DND-41 (cell line): ENCODE data around the gene INTS1.

Experiments
- ATAC-seq: fragments of 200-7000 bp; cut with Tn5 transposase; 3 replicates; pipeline ENCODE4 v1.9.1; 2021; ENCODE audit warnings: low read depth; ENCODE audit not compliant: insufficient read depth
- DNase-seq: peaks from one replicate; pipeline ENCODE4 v3.0.0-alpha.2; 2020
- H2AFZ ChIP-seq: 2 replicates; pipeline ENCODE4 v1.6.0; 2012; ENCODE audit warnings: low read depth, low read length
- H3K27ac ChIP-seq: 2 replicates; pipeline ENCODE4 v1.5.1; 2012; ENCODE audit warnings: low read length, inconsistent platforms
- H3K27me3 ChIP-seq: fragments of 200-600 bp; sonication (generic); 2 replicates; pipeline ENCODE4 v1.6.0; 2012; ENCODE audit warnings: low read length, mild to moderate bottlenecking, inconsistent platforms; ENCODE audit not compliant: insufficient read depth, poor library complexity
- H3K36me3 ChIP-seq: 2 replicates; pipeline ENCODE4 v1.5.1; 2012; ENCODE audit warnings: low read length, inconsistent platforms; ENCODE audit not compliant: insufficient read depth
- H3K4me1 ChIP-seq: 2 replicates; pipeline ENCODE4 v1.5.1; 2012; ENCODE audit warnings: mild to moderate bottlenecking, low read length; ENCODE audit not compliant: insufficient read depth
- H3K4me2 ChIP-seq: 2 replicates; pipeline ENCODE4 v1.6.0; 2012; ENCODE audit warnings: mild to moderate bottlenecking, moderate library complexity, low read length, inconsistent platforms; ENCODE audit not compliant: insufficient read depth
- H3K4me3 ChIP-seq, 2 experiments: fragments of 200-600 bp in 1 of 2; shearing (Covaris generic) in 1 of 2; 2 replicates each; pipeline ENCODE4 v1.5.1; 2012 to 2016; ENCODE audit warnings: inconsistent platforms in 2 of 2, low read length in 2 of 2, mild to moderate bottlenecking in 2 of 2, low read depth in 1 of 2, moderate library complexity in 1 of 2
- H3K79me2 ChIP-seq: 2 replicates; pipeline ENCODE4 v1.6.0; 2012; ENCODE audit warnings: low read length, inconsistent platforms; ENCODE audit not compliant: insufficient read depth
- H3K9ac ChIP-seq: 2 replicates; pipeline ENCODE4 v1.6.0; 2012; ENCODE audit warnings: low read depth, mild to moderate bottlenecking, inconsistent platforms, low read length, moderate library complexity
- H3K9me3 ChIP-seq: 2 replicates; pipeline ENCODE4 v1.5.1; 2012; ENCODE audit warnings: low read length, moderate library complexity, mild to moderate bottlenecking, inconsistent platforms; ENCODE audit not compliant: insufficient read depth, severe bottlenecking
- H4K20me1 ChIP-seq: 2 replicates; pipeline ENCODE4 v1.6.0; 2012; ENCODE audit warnings: low read length; ENCODE audit not compliant: insufficient read depth
- CTCF ChIP-seq: IDR thresholded peaks from 2 replicates; pipeline ENCODE4 v1.5.1; 2012; ENCODE audit warnings: borderline replicate concordance, low read length, moderate library complexity, mild to moderate bottlenecking; ENCODE audit not compliant: poor library complexity, severe bottlenecking; ENCODE audit errors: extremely low read depth
- EZH2 ChIP-seq: IDR thresholded peaks from 3 replicates; pipeline ENCODE4 v1.6.1; 2012; ENCODE audit warnings: borderline replicate concordance, low read depth, mild to moderate bottlenecking, moderate library complexity, low read length, inconsistent platforms; ENCODE audit not compliant: severe bottlenecking

INTS1 gene

GRCh38 chr7:1548944-1549343, 44.8 kb upstream of the INTS1 start:
- Histone ChIP-seq H3K9ac (no peak overlapping the region), H3K4me2 (no peak overlapping the region), H2AFZ (no peak overlapping the region), H3K27me3 (no peaks in the 10 kb centered on the region), H3K4me3 (no peak overlapping the region), H3K27ac (no peak overlapping the region), H3K4me1 (no peaks in the 10 kb centered on the region), H4K20me1 (no peaks in the 10 kb centered on the region; the same call in 1 of the 2 replicates), H3K9me3 (no peaks in the 10 kb centered on the region), H3K36me3 (peaks cover under 1% of the 10 kb centered on the region; the same call in 1 of the 2 replicates), H3K79me2 (no peaks in the 10 kb centered on the region)
- DNase-seq (no peak), ATAC-seq (no peak)
- no peak for TF ChIP-seq CTCF

- Histone ChIP-seq H3K4me1 (no peaks in the 10 kb centered on the region), H4K20me1 (no peaks in the 10 kb centered on the region; the same call in 1 of the 2 replicates), H2AFZ (no peak overlapping the region), H3K27me3 (no peaks in the 10 kb centered on the region), H3K36me3 (peaks cover 4% of the 10 kb centered on the region; the same call in 1 of the 2 replicates), H3K9ac (no peak overlapping the region), H3K9me3 (no peaks in the 10 kb centered on the region), H3K79me2 (no peaks in the 10 kb centered on the region), H3K4me2 (no peak overlapping the region), H3K27ac (no peak overlapping the region), H3K4me3 (no peak overlapping the region)
- no peak for DNase-seq
- ATAC-seq = no peak
- no peak for TF ChIP-seq EZH2
- no peak for TF ChIP-seq CTCF
Measured at GRCh38 chr7:1548438-1548831, 44.2 kb upstream of the INTS1 start.

GRCh38 chr7:1547777-1548437, 43.7 kb upstream of the INTS1 start:
- TF ChIP-seq EZH2 (no peak), CTCF (no peak)
- H3K36me3 ChIP-seq = peaks cover 4% of the 10 kb centered on the region; the same call in 1 of the 2 replicates
- H4K20me1 ChIP-seq = no peaks in the 10 kb centered on the region; the same call in 1 of the 2 replicates
- H3K4me2 ChIP-seq = no peak overlapping the region
- H3K9me3 ChIP-seq = no peaks in the 10 kb centered on the region
- H2AFZ ChIP-seq = no peak overlapping the region
- H3K4me1 ChIP-seq = no peaks in the 10 kb centered on the region
- DNase-seq (no peak), ATAC-seq (no peak)
- H3K4me3 ChIP-seq = no peak overlapping the region
- no peaks in the 10 kb centered on the region for H3K79me2 ChIP-seq
- H3K27me3 ChIP-seq = no peaks in the 10 kb centered on the region
- no peak overlapping the region for H3K27ac ChIP-seq
- H3K9ac ChIP-seq = no peak overlapping the region
